HEK293 (cell line): ENCODE results near the gene SPTBN5.

Experiments used
- CTCF ChIA-PET: fragments of 350-600 bp; formaldehyde crosslinking; extraction: SDS; loops from one replicate; lab custom pipeline; 2021; ENCODE audit warnings: antibody characterized with exemption; lab: Yijun Ruan, JAX
- POLR2A ChIA-PET: fragments of 300-600 bp; formaldehyde crosslinking; extraction: SDS; loops from one replicate; lab custom pipeline; 2020; ENCODE audit warnings: antibody characterized with exemption, inconsistent platforms; lab: Yijun Ruan, JAX
- H3K27ac ChIP-seq: fragments of 200-500 bp; sonication (Bioruptor generic); 2 replicates; pipeline ENCODE4 v1.5.1; 2014; ENCODE audit warnings: low read depth, low read length, control low read depth, inconsistent platforms; ENCODE audit errors: extremely low read depth
- H3K36me3 ChIP-seq, 2 experiments: fragments of 200-500 bp in 1 of 2; sonication (Bioruptor generic) in 1 of 2; 1 replicate in 1 of 2; 2 replicates in 1 of 2; pipeline ENCODE4 v1.5.1; 2014 to 2017; ENCODE audit warnings: inconsistent platforms in 2 of 2, low read length in 2 of 2; ENCODE audit not compliant: control insufficient read depth in 2 of 2, insufficient read depth in 1 of 2
- H3K4me1 ChIP-seq: fragments of 200-500 bp; sonication (Bioruptor generic); 2 replicates; pipeline ENCODE4 v1.5.1; 2014; ENCODE audit warnings: mild to moderate bottlenecking, low read length, inconsistent platforms; ENCODE audit not compliant: control insufficient read depth, insufficient read depth
- H3K4me3 ChIP-seq: 2 replicates; pipeline ENCODE4 v1.5.1; 2011; ENCODE audit warnings: low read depth, mild to moderate bottlenecking, control low read depth, low read length, moderate library complexity
- H3K9me3 ChIP-seq: fragments of 200-500 bp; sonication (Bioruptor generic); 2 replicates; pipeline ENCODE4 v1.5.1; 2014; ENCODE audit warnings: low read depth, low read length, inconsistent platforms; ENCODE audit not compliant: control insufficient read depth, insufficient read depth
- WT1 ChIP-seq: fragments of 450-650 bp; formaldehyde crosslinking; IDR thresholded peaks from 2 replicates; pipeline ENCODE4 v1.5.1; 2016; ENCODE audit warnings: missing biosample characterization, missing genetic modification characterization
- YY2 ChIP-seq: fragments of 450-650 bp; formaldehyde crosslinking; IDR thresholded peaks from 2 replicates; pipeline ENCODE4 v1.5.1; 2016; ENCODE audit warnings: missing biosample characterization, missing genetic modification characterization
- ZBTB7A ChIP-seq: fragments of 450-650 bp; formaldehyde crosslinking; IDR thresholded peaks from 2 replicates; pipeline ENCODE4 v1.5.1; 2016; ENCODE audit warnings: low read depth, missing biosample characterization, missing genetic modification characterization
- ZBTB8A ChIP-seq: fragments of 450-650 bp; formaldehyde crosslinking; IDR thresholded peaks from 2 replicates; pipeline ENCODE4 v1.5.1; 2016; ENCODE audit warnings: missing biosample characterization, missing genetic modification characterization
- ZIC2 ChIP-seq: fragments of 450-650 bp; formaldehyde crosslinking; IDR thresholded peaks from 2 replicates; pipeline ENCODE4 v1.5.1; 2016; ENCODE audit warnings: missing biosample characterization, missing genetic modification characterization
- ZNF157 ChIP-seq: fragments of 450-650 bp; formaldehyde crosslinking; IDR thresholded peaks from 2 replicates; pipeline ENCODE4 v1.5.1; 2016; ENCODE audit warnings: missing biosample characterization, missing genetic modification characterization
- ZNF16 ChIP-seq: fragments of 450-650 bp; formaldehyde crosslinking; IDR thresholded peaks from 2 replicates; pipeline ENCODE4 v1.5.1; 2016; ENCODE audit warnings: low read depth, missing biosample characterization, missing genetic modification characterization
- ZNF211 ChIP-seq: fragments of 450-650 bp; formaldehyde crosslinking; IDR thresholded peaks from 2 replicates; pipeline ENCODE4 v1.5.1; 2016; ENCODE audit warnings: low read depth, missing biosample characterization, missing genetic modification characterization
- ZNF280D ChIP-seq: fragments of 450-650 bp; formaldehyde crosslinking; IDR thresholded peaks from 2 replicates; pipeline ENCODE4 v1.5.1; 2016; ENCODE audit warnings: missing biosample characterization, missing genetic modification characterization
- ZNF416 ChIP-seq: fragments of 450-650 bp; formaldehyde crosslinking; IDR thresholded peaks from 2 replicates; pipeline ENCODE4 v1.5.1; 2016; ENCODE audit warnings: missing biosample characterization, missing genetic modification characterization
- ZNF433 ChIP-seq: fragments of 450-650 bp; formaldehyde crosslinking; IDR thresholded peaks from 2 replicates; pipeline ENCODE4 v1.5.1; 2016; ENCODE audit warnings: missing biosample characterization, missing genetic modification characterization, low read depth
- ZNF510 ChIP-seq: fragments of 450-650 bp; formaldehyde crosslinking; IDR thresholded peaks from 2 replicates; pipeline ENCODE4 v1.5.1; 2018; ENCODE audit warnings: mild to moderate bottlenecking, missing genetic modification characterization, missing biosample characterization; ENCODE audit not compliant: insufficient replicate concordance
- ZNF514 ChIP-seq: fragments of 450-650 bp; formaldehyde crosslinking; IDR thresholded peaks from 2 replicates; pipeline ENCODE4 v1.5.1; 2016; ENCODE audit warnings: missing biosample characterization, missing genetic modification characterization
- ZNF629 ChIP-seq: fragments of 450-650 bp; formaldehyde crosslinking; IDR thresholded peaks from 2 replicates; pipeline ENCODE4 v1.5.1; 2017; ENCODE audit warnings: missing biosample characterization, missing genetic modification characterization
- ZNF768 ChIP-seq: fragments of 450-650 bp; formaldehyde crosslinking; IDR thresholded peaks from 2 replicates; pipeline ENCODE4 v1.5.1; 2018; ENCODE audit warnings: missing biosample characterization, mild to moderate bottlenecking, missing genetic modification characterization
- ZNF791 ChIP-seq: fragments of 450-650 bp; formaldehyde crosslinking; IDR thresholded peaks from 2 replicates; pipeline ENCODE4 v1.5.1; 2016; ENCODE audit warnings: missing biosample characterization, missing genetic modification characterization
- TF ChIP-seq, protein P1 (sequence below): fragments of 450-650 bp; formaldehyde crosslinking; IDR thresholded peaks from 2 replicates; pipeline ENCODE4 v1.5.1; 2016; ENCODE audit warnings: missing biosample characterization, missing genetic modification characterization
- TF ChIP-seq, protein P2 (sequence below): fragments of 450-650 bp; formaldehyde crosslinking; IDR thresholded peaks from 2 replicates; pipeline ENCODE4 v1.5.1; 2016; ENCODE audit warnings: missing biosample characterization, missing genetic modification characterization, low read depth

SPTBN5 gene

DNA sequence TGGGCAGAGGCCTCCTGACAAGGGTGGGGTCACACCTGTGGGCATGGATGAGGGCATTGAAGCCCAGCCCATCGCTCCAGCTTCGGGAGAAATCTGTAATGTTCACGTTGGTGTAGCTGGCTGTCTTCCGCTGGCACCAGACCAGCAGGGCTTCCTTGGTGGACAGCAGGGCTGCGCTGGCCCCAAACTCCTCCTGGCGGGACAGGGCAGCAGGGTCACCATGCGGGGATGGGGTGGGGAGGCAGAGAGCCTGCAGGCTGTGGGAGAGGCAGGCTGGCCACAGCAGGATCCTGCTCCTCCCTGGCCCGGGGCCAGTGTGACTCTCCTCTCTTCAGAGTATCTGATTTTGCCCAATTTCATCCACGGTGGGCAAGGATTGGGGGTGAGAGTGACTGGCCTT is 6.0 kb downstream of the SPTBN5 start (continued):
- TF ChIP-seq, protein P1, sequence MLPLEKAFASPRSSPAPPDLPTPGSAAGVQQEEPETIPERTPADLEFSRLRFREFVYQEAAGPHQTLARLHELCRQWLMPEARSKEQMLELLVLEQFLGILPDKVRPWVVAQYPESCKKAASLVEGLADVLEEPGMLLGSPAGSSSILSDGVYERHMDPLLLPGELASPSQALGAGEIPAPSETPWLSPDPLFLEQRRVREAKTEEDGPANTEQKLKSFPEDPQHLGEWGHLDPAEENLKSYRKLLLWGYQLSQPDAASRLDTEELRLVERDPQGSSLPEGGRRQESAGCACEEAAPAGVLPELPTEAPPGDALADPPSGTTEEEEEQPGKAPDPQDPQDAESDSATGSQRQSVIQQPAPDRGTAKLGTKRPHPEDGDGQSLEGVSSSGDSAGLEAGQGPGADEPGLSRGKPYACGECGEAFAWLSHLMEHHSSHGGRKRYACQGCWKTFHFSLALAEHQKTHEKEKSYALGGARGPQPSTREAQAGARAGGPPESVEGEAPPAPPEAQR (tag by site-specific recombination): no peak
- TF ChIP-seq ZIC2 (tag by site-specific recombination) (no peak), ZNF768 (no peak), ZNF280D (tag by site-specific recombination) (no peak)
- TF ChIP-seq, protein P2, sequence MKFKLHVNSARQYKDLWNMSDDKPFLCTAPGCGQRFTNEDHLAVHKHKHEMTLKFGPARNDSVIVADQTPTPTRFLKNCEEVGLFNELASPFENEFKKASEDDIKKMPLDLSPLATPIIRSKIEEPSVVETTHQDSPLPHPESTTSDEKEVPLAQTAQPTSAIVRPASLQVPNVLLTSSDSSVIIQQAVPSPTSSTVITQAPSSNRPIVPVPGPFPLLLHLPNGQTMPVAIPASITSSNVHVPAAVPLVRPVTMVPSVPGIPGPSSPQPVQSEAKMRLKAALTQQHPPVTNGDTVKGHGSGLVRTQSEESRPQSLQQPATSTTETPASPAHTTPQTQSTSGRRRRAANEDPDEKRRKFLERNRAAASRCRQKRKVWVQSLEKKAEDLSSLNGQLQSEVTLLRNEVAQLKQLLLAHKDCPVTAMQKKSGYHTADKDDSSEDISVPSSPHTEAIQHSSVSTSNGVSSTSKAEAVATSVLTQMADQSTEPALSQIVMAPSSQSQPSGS: no peak

GRCh38 chr15:41887161-41887560 is 6.7 kb downstream of the SPTBN5 start:
- no peaks in the 10 kb centered on the region for H3K4me1 ChIP-seq
- no peak overlapping the region for H3K27ac ChIP-seq
- TF ChIP-seq YY2 (tag by site-specific recombination): no peak
- no peak for TF ChIP-seq ZNF16 (tag by site-specific recombination)
- no peak for TF ChIP-seq ZNF629 (tag by site-specific recombination)
- no peak for TF ChIP-seq ZBTB7A
- TF ChIP-seq ZNF768: no peak
- TF ChIP-seq ZNF280D (tag by site-specific recombination): no peak
- TF ChIP-seq WT1 (tag by site-specific recombination): no peak
- no peak for TF ChIP-seq ZNF157 (tag by site-specific recombination)
- no peak for TF ChIP-seq ZNF510 (tag by site-specific recombination)
- TF ChIP-seq ZNF433 (tag by site-specific recombination): no peak
- no peak for TF ChIP-seq ZNF791
- no peak for TF ChIP-seq ZNF416 (tag by site-specific recombination)
- no peak for TF ChIP-seq ZBTB8A (tag by site-specific recombination)
- no peak for TF ChIP-seq ZNF514 (tag by site-specific recombination)
- no peak for TF ChIP-seq ZNF211 (tag by site-specific recombination)
- no peak overlapping the region for H3K4me3 ChIP-seq
- POLR2A ChIA-PET: no interaction called here
- no peaks in the 10 kb centered on the region for H3K9me3 ChIP-seq
- no peaks in the 10 kb centered on the region for H3K36me3 ChIP-seq
- CTCF ChIA-PET: interaction anchor here (0.6 kb wide), 1 partner anchor 251 kb away, joined by 3 read pairs; no protein-coding TSS in a partner anchor
